GM12891 (cell line): ENCODE results near the gene ZDHHC24.
A peak's percentile ranks its signal among the peaks of the same experiment; 100 is the strongest.

Source experiments
- POLR2A ChIP-seq: IDR thresholded peaks from 2 replicates; pipeline ENCODE4 v1.6.1; 2011; ENCODE audit warnings: low read depth, low read length, control low read depth
- POLR2AphosphoS5 ChIP-seq: IDR thresholded peaks from 2 replicates; pipeline ENCODE4 v1.6.1; 2011; ENCODE audit warnings: low read depth, low read length, control low read depth
- SPI1 ChIP-seq: IDR thresholded peaks from 2 replicates; pipeline ENCODE4 v1.6.1; 2011; ENCODE audit warnings: low read depth, low read length, control low read depth
- TAF1 ChIP-seq: IDR thresholded peaks from 2 replicates; pipeline ENCODE4 v1.6.1; 2011; ENCODE audit warnings: low read depth, low read length, control low read depth

- peak; percentile 96 for TF ChIP-seq POLR2AphosphoS5
- peak; percentile 97 for TF ChIP-seq POLR2A
- TF ChIP-seq SPI1, result no peak
- peak; percentile 86 for TF ChIP-seq TAF1
These were observed 46.8 kb upstream of the ZDHHC24 start, which contains the start of the genes CCDC87 and CCS for GRCh38 chr11:66592457-66593302.
